Right lobe of liver (tissue), 4 donors: ENCODE measurements around the gene TMEM8B.

ENCODE experiments used
- CTCF ChIP-seq, 4 donors: fragments of 200-600 bp in 3 of 4; fragments of 450-650 bp in 1 of 4; IDR thresholded peaks; one replicate each; pipeline versions ENCODE4 v1.5.1 to v1.8.0; 2016 to 2022; ENCODE audit warnings: antibody characterized with exemption in 4 of 4, mild to moderate bottlenecking in 2 of 4
- POLR2A ChIP-seq: fragments of 450-650 bp; IDR thresholded peaks from one replicate; pipeline ENCODE4 v1.6.1; 2017; ENCODE audit warnings: antibody characterized with exemption, mild to moderate bottlenecking
- donor health status: DM: no; HTN: no; CAD: no.
- donor health status: DM: no; HTN: no; CAD: no.
- donor health status: DM: no; HTN: yes; CAD: no.

- TF ChIP-seq CTCF (IDR thresholded peaks at IDR 0.05) (no peak), POLR2A (no peak)
Measured at GRCh38 chr9:35842020-35842745, 13.2 kb downstream of the TMEM8B start.
